Dermis lymphatic vessel endothelial cell (primary cell): ENCODE results near the gene BCO1. TPM values are rescaled to one million over a fixed set of nuclear protein-coding genes. Genes with fewer than 3 reads are reported as not detected.

ENCODE experiments used
- total RNA-seq: library from RNA; depleted of rRNA; stranded (reverse); fragments of >200 nt; gene quantifications from 2 replicates; pipeline ENCODE4 v1.2.1, GENCODE V29; 2014

BCO1 gene
- not detected in 2 replicates for total RNA-seq

GRCh38 chr16:81238296-81239011 is at the start of gene BCO1:
TSS of gene BCO1 (plus strand) at chr16:81238689. CDS start at chr16:81238909, 220 bp downstream.

GRCh38 chr16:81314603-81315270 is 76.2 kb downstream of the BCO1 start, which contains the start of gene GAN:
TSS of gene GAN (plus strand) at chr16:81314962. CDS start at chr16:81315114, 152 bp downstream.

Other genes starting within 250 kb of the BCO1 start
- 23.7 and 51.0 TPM in 2 replicates for gene CMC2, start 231.8 kb upstream of the BCO1 start, total RNA-seq
- gene CENPN, start 231.5 kb upstream of the BCO1 start, total RNA-seq = 16.1 and 34.2 TPM in 2 replicates
- 33.8 and 35.6 TPM in 2 replicates for gene ATMIN, start 202.8 kb upstream of the BCO1 start, total RNA-seq
- gene C16orf46, start 161.5 kb upstream of the BCO1 start, total RNA-seq = 0.26 and 0.54 TPM in 2 replicates
- 11.2 and 13.4 TPM in 2 replicates for gene GCSH, start 142.3 kb upstream of the BCO1 start, total RNA-seq
- gene GAN, start 76.3 kb downstream of the BCO1 start, total RNA-seq = 5.4 and 7.0 TPM in 2 replicates
- 6.2 and 7.2 TPM in 2 replicates for gene CMIP, start 206.1 kb downstream of the BCO1 start, total RNA-seq